Measurements from ENCODE around the gene NGF. TPM values are rescaled to one million over a fixed set of nuclear protein-coding genes. Genes with fewer than 3 reads are reported as not detected.

The NGF gene
- total RNA-seq, 4 donors from 2014 or later, result 0.42 to 1.4 (median 0.84) TPM; not detected in 1

DNA sequence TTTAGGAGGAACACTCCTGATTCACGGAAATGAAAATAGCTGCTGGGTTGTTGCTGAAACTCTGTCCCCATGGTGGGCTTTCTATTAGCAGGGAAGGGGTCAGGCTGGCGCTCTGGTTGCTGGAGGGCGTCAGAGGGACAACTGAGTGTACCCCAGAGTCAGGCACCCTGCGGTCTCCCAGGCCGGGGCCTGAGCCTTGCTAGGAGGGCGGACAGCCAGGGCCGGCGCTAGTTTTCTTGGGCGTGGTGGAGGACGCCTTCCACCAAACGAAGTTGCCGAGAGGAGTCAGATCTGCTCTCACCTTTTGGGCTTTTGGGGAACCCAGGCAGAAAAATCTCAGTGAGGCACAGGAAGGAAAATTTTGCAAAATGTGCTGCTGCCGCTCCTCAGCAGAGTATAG is 54.8 kb downstream of the NGF start:
- no peak for DNase-seq (ENCODE audit: low spot score in 2 of 2)
- H3K4me3 ChIP-seq (ENCODE audit: low read depth, poor library complexity, severe bottlenecking), result no peak overlapping the region
- TF ChIP-seq CTCF (IDR thresholded peaks at IDR 0.05) (no peak), POLR2A (IDR thresholded peaks at IDR 0.05) (no peak)
- 83 to 84% methylated on average over 13 of the region's 13 CpGs for WGBS, 2 donors
- intact Hi-C loops (cut with DNase I; ENCODE audit: low total_unique reads), result no loop called here

DNA sequence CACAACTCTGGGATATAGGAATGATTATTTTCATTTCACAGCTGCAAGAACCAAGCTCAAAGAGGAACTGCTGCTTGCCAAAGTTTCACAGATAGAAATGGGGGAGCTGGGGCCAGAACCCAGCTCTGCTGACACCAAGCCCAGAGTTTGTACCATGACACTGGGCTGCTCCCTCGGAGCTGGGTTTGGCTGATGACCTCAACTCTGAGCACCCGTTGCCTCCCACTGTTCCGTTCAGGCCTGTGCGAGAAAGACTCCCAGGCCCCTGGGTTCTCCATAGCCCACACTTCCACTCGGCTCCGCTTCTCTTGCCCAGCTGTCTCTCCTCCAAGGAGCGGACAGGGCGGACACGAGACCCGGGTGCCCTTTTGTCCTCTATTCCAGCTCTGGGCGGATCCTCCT is 55.2 kb downstream of the NGF start:
- intact Hi-C loops (cut with DNase I; ENCODE audit: low total_unique reads), result no loop called here
- TF ChIP-seq POLR2A (IDR thresholded peaks at IDR 0.05) (no peak), CTCF (IDR thresholded peaks at IDR 0.05) (no peak)
- WGBS, 2 donors, result 72 to 73% methylated on average over 11 of the region's 11 CpGs
- peak in 1 of 2 donors; percentile 47 for DNase-seq (ENCODE audit: low spot score in 2 of 2)
- no peak overlapping the region for H3K4me3 ChIP-seq (ENCODE audit: low read depth, poor library complexity, severe bottlenecking)

DNA sequence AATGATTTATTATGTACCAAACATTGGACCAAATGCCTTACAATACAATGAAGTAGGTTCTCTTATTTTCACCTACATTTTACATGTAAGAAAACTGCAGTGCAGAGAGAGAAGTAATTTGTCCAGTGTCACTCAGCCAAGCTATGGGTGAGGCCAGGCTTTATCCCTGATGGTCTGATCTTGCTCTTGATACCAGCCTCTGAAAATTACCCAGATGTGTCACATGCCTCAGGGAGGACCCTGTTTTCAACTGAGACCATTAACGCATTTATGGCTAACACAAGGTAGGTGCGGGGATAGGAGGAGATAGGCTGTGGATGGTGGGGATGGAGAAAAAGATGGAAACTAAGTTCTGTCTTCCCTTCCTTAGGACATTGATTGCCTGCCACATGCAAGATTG is 56.9 kb downstream of the NGF start:
- no peak overlapping the region for H3K4me3 ChIP-seq (ENCODE audit: low read depth, poor library complexity, severe bottlenecking)
- TF ChIP-seq POLR2A (IDR thresholded peaks at IDR 0.05), result no peak
- TF ChIP-seq CTCF (IDR thresholded peaks at IDR 0.05), result no peak
- intact Hi-C loops (cut with DNase I; ENCODE audit: low total_unique reads), result no loop called here
- WGBS, 2 donors, result 92 to 100% methylated on average over 2 of the region's 2 CpGs
- no peak for DNase-seq (ENCODE audit: low spot score in 2 of 2)

DNA sequence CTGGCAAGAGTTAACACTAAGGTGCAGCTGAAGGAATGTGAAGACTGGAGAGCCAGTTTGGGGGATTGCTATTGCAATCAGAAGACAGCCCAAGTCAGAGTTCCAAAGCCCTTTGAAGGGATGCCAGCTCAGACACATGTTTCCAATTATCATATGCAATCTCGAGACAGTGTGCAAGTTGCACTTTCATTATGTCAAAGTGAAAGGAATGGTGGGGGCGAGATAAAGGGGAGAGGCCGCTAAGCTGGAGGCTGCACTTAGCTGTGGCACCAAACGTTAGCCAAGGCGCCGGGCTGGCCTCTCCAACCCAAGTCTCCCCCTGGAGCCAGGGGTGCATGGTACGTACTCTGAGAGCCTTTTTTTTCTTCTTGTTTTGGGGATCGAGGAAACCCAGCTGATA is 58.0 kb downstream of the NGF start:
- 41 to 44% methylated on average over 8 of the region's 8 CpGs for WGBS, 2 donors
- intact Hi-C loops (cut with DNase I; ENCODE audit: low total_unique reads), result no loop called here
- no peak overlapping the region for H3K4me3 ChIP-seq (ENCODE audit: low read depth, poor library complexity, severe bottlenecking)
- DNase-seq (ENCODE audit: low spot score in 2 of 2), result peak in 1 of 2 donors; percentile 50
- TF ChIP-seq POLR2A (IDR thresholded peaks at IDR 0.05) (no peak), CTCF (IDR thresholded peaks at IDR 0.05) (no peak)

DNA sequence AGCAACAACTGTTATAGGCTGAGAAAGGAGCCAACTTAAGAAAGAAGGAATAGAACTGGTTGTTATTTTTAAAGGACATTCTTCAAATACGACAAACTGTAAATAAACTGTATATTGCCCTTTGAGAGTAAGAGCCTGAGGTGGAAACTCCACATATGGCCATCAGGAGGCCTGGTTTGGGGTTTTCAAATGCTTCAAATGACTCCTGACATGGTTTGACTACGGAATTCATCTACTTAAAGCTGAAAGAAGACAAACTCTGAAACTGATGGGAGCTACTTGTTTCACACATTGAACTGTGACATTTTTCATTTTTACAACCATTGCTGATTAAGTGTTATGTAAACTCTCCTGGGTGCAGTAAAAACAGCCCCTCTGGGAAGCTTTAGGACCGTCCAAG is 59.8 kb downstream of the NGF start:
- intact Hi-C loops (cut with DNase I; ENCODE audit: low total_unique reads), result no loop called here
- TF ChIP-seq CTCF (IDR thresholded peaks at IDR 0.05) (no peak), POLR2A (IDR thresholded peaks at IDR 0.05) (no peak)
- WGBS, 2 donors, result 79 to 81% methylated on average over 3 of the region's 3 CpGs
- DNase-seq (ENCODE audit: low spot score in 2 of 2), result no peak
- no peak overlapping the region for H3K4me3 ChIP-seq (ENCODE audit: low read depth, poor library complexity, severe bottlenecking)

DNA sequence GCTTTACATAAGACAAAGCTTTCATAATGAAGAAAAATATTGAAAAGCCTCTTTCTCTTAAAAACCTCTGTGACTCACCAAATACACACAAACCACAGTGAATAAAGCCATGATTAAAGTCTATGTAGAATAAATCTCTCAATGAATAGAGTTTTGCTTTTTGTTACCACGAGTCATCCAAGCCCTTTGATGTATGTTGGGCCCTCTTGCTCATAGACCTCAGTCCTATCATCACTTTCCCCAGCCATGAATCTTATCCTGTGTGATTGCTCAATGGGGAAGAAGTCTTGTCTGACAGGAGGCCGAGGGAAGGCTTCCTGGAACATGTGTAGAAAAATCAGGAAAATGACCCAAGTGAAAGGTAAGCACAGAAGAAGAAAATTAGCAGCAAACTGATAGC is 60.8 kb downstream of the NGF start:
- no peak for DNase-seq (ENCODE audit: low spot score in 2 of 2)
- H3K4me3 ChIP-seq (ENCODE audit: low read depth, poor library complexity, severe bottlenecking), result no peak overlapping the region
- 46 to 69% methylated on average over 2 of the region's 2 CpGs for WGBS, 2 donors
- no peak for TF ChIP-seq POLR2A (IDR thresholded peaks at IDR 0.05)
- TF ChIP-seq CTCF (IDR thresholded peaks at IDR 0.05), result no peak
- intact Hi-C loops (cut with DNase I; ENCODE audit: low total_unique reads), result no loop called here

All from lower leg skin (tissue), 4 donors.